Adrenal gland (tissue), 5 donors: Measurements from ENCODE around the gene RNF169.

Experiments
- CTCF ChIP-seq, 6 experiments: fragments of 450-650 bp in 4 of 6; fragments of 200-600 bp in 2 of 6; sonication (generic) in 1 of 6; IDR thresholded peaks; 1 replicate in 5 of 6; 2 replicates in 1 of 6; pipeline versions ENCODE4 v1.5.1 to v1.8.0; 2016 to 2021; ENCODE audit warnings: antibody characterized with exemption in 6 of 6, mild to moderate bottlenecking in 2 of 6, moderate library complexity in 1 of 6
- POLR2A ChIP-seq, 2 donors: fragments of 450-650 bp; IDR thresholded peaks; one replicate each; pipeline ENCODE4 v1.6.1; 2017; ENCODE audit warnings: antibody characterized with exemption in 2 of 2, mild to moderate bottlenecking in 2 of 2, moderate library complexity in 1 of 2
- donor health status: DM: no; HTN: no; CAD: no.

DNA sequence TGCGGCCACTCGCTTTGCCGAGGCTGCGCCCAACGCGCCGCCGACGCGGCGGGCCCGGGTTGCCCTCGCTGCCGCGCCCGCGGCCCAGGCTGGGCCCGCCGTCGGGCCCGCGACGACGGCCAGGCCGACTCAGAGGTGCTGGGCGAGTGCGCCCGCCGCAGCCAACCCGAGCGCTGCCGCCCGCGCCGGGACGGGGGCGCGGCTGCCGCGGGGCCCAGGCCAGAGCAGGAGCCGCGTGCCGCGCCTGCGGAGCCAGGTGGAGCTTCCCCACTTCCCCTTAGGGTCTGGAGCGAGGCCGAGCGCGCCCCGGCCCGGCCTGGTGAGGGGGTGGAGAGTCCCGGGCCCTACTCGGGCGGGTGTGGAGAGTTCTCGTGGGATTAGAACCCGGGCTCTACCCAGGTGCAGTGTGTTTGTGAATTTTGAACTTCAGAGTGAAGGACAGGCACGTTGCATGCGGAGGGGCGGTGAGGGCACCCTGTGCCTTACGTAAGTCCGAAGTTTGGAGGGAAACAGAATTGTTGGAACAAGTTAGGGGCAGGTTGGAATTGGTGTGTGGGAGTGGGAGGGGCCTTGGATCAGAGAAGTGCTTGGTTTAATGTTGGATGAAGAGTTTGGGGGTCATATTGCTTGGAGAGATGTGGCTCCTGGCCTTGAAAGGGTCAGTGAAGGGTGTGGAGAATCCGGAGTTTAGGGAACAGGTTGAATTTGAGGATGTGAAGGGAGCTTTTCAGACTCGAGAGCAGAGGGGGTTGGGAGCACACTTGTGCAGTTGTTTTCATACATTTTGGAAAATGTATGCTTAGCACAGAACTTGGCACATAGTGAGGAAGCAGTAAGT is 697 bp downstream of the RNF169 start:
- no peak for TF ChIP-seq CTCF (IDR thresholded peaks at IDR 0.05)
- TF ChIP-seq POLR2A (IDR thresholded peaks at IDR 0.05): no peak
